Measurements from ENCODE around the gene MAST1. TPM values are rescaled to one million over a fixed set of nuclear protein-coding genes. Genes with fewer than 3 reads are reported as not detected.

The MAST1 gene
- polyA plus RNA-seq, 1 experiment: 0.47 TPM

GRCh38 chr19:12884202-12884601, 45.9 kb downstream of the MAST1 start:
- TF ChIP-seq, protein P1, sequence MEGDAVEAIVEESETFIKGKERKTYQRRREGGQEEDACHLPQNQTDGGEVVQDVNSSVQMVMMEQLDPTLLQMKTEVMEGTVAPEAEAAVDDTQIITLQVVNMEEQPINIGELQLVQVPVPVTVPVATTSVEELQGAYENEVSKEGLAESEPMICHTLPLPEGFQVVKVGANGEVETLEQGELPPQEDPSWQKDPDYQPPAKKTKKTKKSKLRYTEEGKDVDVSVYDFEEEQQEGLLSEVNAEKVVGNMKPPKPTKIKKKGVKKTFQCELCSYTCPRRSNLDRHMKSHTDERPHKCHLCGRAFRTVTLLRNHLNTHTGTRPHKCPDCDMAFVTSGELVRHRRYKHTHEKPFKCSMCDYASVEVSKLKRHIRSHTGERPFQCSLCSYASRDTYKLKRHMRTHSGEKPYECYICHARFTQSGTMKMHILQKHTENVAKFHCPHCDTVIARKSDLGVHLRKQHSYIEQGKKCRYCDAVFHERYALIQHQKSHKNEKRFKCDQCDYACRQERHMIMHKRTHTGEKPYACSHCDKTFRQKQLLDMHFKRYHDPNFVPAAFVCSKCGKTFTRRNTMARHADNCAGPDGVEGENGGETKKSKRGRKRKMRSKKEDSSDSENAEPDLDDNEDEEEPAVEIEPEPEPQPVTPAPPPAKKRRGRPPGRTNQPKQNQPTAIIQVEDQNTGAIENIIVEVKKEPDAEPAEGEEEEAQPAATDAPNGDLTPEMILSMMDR (IDR thresholded peaks at IDR 0.05; ENCODE audit: low read depth, low read length): no peak
- H3K4me3 ChIP-seq (ENCODE audit: low read depth, low read length): no peak overlapping the region
- H3K27me3 ChIP-seq (ENCODE audit: control insufficient read depth, insufficient read depth, low read length): peaks cover 33% of the 10 kb centered on the region
- ChIA-PET POLR2A (no interaction called here), CTCF (interaction anchor here (0.6 to 3.5 kb wide), 3 partner anchors 36 to 122 kb away, joined by 3 to 17 read pairs (median 6); no protein-coding TSS in a partner anchor)
- DNase-seq (ENCODE audit: low read depth, low spot score): no peak
- H3K27ac ChIP-seq (ENCODE audit: low read depth, low read length): no peak overlapping the region
- H3K9me3 ChIP-seq (ENCODE audit: control insufficient read depth, insufficient read depth, low read length): peaks cover 24% of the 10 kb centered on the region

DNA sequence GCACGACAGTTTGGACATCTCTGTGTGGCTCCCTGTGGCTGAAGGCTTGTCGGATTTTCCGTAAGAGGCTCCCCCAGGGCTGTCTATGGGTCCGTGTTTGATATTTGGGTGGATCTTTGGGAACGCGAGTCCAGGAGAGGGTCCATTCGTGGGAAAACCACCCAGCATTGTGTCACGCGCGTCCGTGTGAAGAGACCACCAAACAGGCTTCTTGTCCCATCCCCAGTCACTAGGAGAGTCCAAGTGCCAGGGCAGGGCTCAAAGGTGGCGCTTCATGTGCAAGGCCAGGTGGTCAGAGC, 46.3 kb downstream of the MAST1 start:
- ChIA-PET POLR2A (no interaction called here), CTCF (interaction anchor here (0.6 to 3.5 kb wide), 2 partner anchors 80 to 122 kb away, joined by 6 to 17 read pairs; no protein-coding TSS in a partner anchor)
- peaks cover 24% of the 10 kb centered on the region for H3K9me3 ChIP-seq (ENCODE audit: control insufficient read depth, insufficient read depth, low read length)
- no peak for DNase-seq (ENCODE audit: low read depth, low spot score)
- no peak overlapping the region for H3K27ac ChIP-seq (ENCODE audit: low read depth, low read length)
- peaks cover 33% of the 10 kb centered on the region for H3K27me3 ChIP-seq (ENCODE audit: control insufficient read depth, insufficient read depth, low read length)
- no peak overlapping the region for H3K4me3 ChIP-seq (ENCODE audit: low read depth, low read length)
- TF ChIP-seq, protein P1 (IDR thresholded peaks at IDR 0.05; ENCODE audit: low read depth, low read length): no peak

- Histone ChIP-seq H3K27ac (ENCODE audit: low read depth, low read length) (no peak overlapping the region), H3K9me3 (ENCODE audit: control insufficient read depth, insufficient read depth, low read length) (peaks cover 24% of the 10 kb centered on the region), H3K4me3 (ENCODE audit: low read depth, low read length) (peak overlapping the region; percentile 20; the same call in 1 of the 2 replicates), H3K27me3 (ENCODE audit: control insufficient read depth, insufficient read depth, low read length) (peaks cover 33% of the 10 kb centered on the region)
- ChIA-PET POLR2A (no interaction called here), CTCF (interaction anchor here (0.6 to 3.5 kb wide), 3 partner anchors 39 to 123 kb away, joined by 3 to 17 read pairs (median 6); no protein-coding TSS in a partner anchor)
- DNase-seq (ENCODE audit: low read depth, low spot score): no peak
- TF ChIP-seq, protein P1 (IDR thresholded peaks at IDR 0.05; ENCODE audit: low read depth, low read length): peak; percentile 54
Measured at GRCh38 chr19:12884926-12885748, 46.8 kb downstream of the MAST1 start.

DNA sequence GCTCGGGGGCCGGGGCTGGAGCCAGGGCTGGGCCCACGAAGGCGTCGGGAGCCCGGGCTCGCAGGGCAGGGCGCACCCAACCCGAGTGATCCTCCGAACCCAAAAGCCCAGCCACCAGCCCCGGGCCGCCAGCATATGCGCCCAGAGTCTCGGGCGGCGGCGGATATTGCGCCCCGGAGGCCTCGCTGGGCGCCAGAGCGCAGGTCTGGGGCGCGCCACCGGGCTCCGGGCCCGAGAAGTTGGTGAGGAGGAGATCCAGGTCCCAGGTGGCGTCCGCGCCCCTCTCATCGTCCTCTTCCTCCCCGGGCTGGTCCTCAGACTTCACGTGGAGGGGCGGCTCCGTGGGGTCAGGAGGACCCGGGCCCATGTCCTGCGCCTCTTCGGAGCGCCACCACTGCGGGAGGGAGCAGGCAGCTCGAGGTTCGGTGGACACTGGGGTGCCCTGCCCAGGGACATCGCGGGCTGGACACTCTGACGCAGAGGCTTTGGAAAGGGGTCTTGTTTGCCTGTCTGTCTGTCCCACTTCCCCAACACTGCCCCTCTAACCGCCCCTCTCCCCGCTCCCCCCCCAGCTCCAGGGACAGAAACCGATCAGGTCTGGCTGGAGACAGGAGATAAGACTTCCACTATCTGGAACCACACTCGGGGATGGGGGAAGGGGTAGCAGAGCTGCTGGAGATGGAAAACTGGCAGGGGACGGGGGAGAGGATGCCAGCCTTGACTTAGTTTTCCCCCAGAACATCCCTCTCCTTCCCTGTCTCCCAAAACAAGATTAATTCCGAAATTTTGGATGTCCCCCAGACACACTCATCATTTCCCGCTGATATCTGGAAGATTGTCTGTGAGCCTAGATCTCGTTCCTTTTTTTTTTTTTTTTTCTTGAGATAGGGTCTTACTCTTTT, 47.7 kb downstream of the MAST1 start:
- ChIA-PET POLR2A (no interaction called here), CTCF (interaction anchor here (3.5 kb wide), 1 partner anchor 79 kb away, joined by 17 read pairs; no protein-coding TSS in a partner anchor)
- DNase-seq (ENCODE audit: low read depth, low spot score): no peak
- H3K9me3 ChIP-seq (ENCODE audit: control insufficient read depth, insufficient read depth, low read length): peaks cover 24% of the 10 kb centered on the region
- peaks cover 33% of the 10 kb centered on the region for H3K27me3 ChIP-seq (ENCODE audit: control insufficient read depth, insufficient read depth, low read length)
- H3K27ac ChIP-seq (ENCODE audit: low read depth, low read length): no peak overlapping the region
- TF ChIP-seq, protein P1 (IDR thresholded peaks at IDR 0.05; ENCODE audit: low read depth, low read length): no peak
- H3K4me3 ChIP-seq (ENCODE audit: low read depth, low read length): peak overlapping the region; percentile 20; the same call in 1 of the 2 replicates

All from AG04450 (cell line).